H9 (cell line): ENCODE measurements around the gene UTP14A. TPM values are rescaled to one million over a fixed set of nuclear protein-coding genes. Genes with fewer than 3 reads are reported as not detected.
A peak's percentile ranks its signal among the peaks of the same experiment; 100 is the strongest.

ENCODE experiments used
- DNase-seq: peaks from one replicate; pipeline ENCODE4 v3.0.0-alpha.2; 2017
- H2AFZ ChIP-seq: one replicate; pipeline ENCODE4 v1.6.1; 2013; ENCODE audit warnings: mild to moderate bottlenecking, low read length, control low read depth, moderate library complexity
- H2AK5ac ChIP-seq: 2 replicates; pipeline ENCODE4 v1.6.1; 2013; ENCODE audit warnings: low read length, control low read depth, mixed read lengths; ENCODE audit not compliant: insufficient read length
- H2BK120ac ChIP-seq: one replicate; pipeline ENCODE4 v1.6.1; 2013; ENCODE audit warnings: low read depth, mild to moderate bottlenecking, low read length, control low read depth, inconsistent platforms; ENCODE audit not compliant: poor library complexity, severe bottlenecking
- H2BK12ac ChIP-seq: 2 replicates; pipeline ENCODE4 v1.6.1; 2013; ENCODE audit warnings: low read length, control low read depth, mixed read lengths, low read depth; ENCODE audit not compliant: insufficient read length
- H2BK15ac ChIP-seq: 2 replicates; pipeline ENCODE4 v1.6.1; 2013; ENCODE audit warnings: low read depth, low read length, control low read depth
- H2BK20ac ChIP-seq: one replicate; pipeline ENCODE4 v1.6.1; 2013; ENCODE audit warnings: low read depth, mild to moderate bottlenecking, low read length, control low read depth, inconsistent platforms; ENCODE audit not compliant: poor library complexity, severe bottlenecking
- H2BK5ac ChIP-seq: 2 replicates; pipeline ENCODE4 v1.6.1; 2013; ENCODE audit warnings: low read length, control low read depth, mixed read lengths; ENCODE audit not compliant: insufficient read length
- H3K14ac ChIP-seq: 2 replicates; pipeline ENCODE4 v1.6.1; 2013; ENCODE audit warnings: low read length, control low read depth; ENCODE audit not compliant: insufficient read depth
- H3K18ac ChIP-seq: 2 replicates; pipeline ENCODE4 v1.6.1; 2013; ENCODE audit warnings: low read depth, mild to moderate bottlenecking, mixed read lengths, low read length, control low read depth; ENCODE audit not compliant: insufficient read length
- H3K23ac ChIP-seq: 2 replicates; pipeline ENCODE4 v1.6.1; 2013; ENCODE audit warnings: low read length, control low read depth, mixed read lengths, low read depth; ENCODE audit not compliant: insufficient read length
- H3K23me2 ChIP-seq: 2 replicates; pipeline ENCODE4 v1.6.1; 2013; ENCODE audit warnings: low read depth, mild to moderate bottlenecking, mixed read lengths, low read length, control low read depth; ENCODE audit not compliant: insufficient read length, poor library complexity, severe bottlenecking
- H3K27ac ChIP-seq: 2 replicates; pipeline ENCODE4 v1.5.1; 2013; ENCODE audit warnings: low read length, control low read depth, mixed read lengths, low read depth; ENCODE audit not compliant: insufficient read length
- H3K27me3 ChIP-seq: 2 replicates; pipeline ENCODE4 v1.6.1; 2013; ENCODE audit warnings: low read length, control low read depth, inconsistent platforms; ENCODE audit not compliant: insufficient read depth
- H3K4ac ChIP-seq: 2 replicates; pipeline ENCODE4 v1.6.1; 2013; ENCODE audit warnings: low read depth, mild to moderate bottlenecking, control low read depth, inconsistent platforms, low read length, moderate library complexity
- H3K4me1 ChIP-seq: 2 replicates; pipeline ENCODE4 v1.6.1; 2013; ENCODE audit warnings: low read length, control low read depth, inconsistent platforms; ENCODE audit not compliant: insufficient read depth
- H3K4me2 ChIP-seq: 2 replicates; pipeline ENCODE4 v1.6.1; 2013; ENCODE audit warnings: low read length, control low read depth, mixed read lengths; ENCODE audit not compliant: insufficient read length, insufficient read depth
- H3K56ac ChIP-seq: 2 replicates; pipeline ENCODE4 v1.6.1; 2013; ENCODE audit warnings: low read depth, mild to moderate bottlenecking, mixed read lengths, low read length, control low read depth; ENCODE audit not compliant: insufficient read length
- H3K79me1 ChIP-seq: 2 replicates; pipeline ENCODE4 v1.6.1; 2013; ENCODE audit warnings: low read depth, mild to moderate bottlenecking, moderate library complexity, low read length, control low read depth, inconsistent platforms; ENCODE audit not compliant: insufficient read depth, poor library complexity, severe bottlenecking
- H3K79me2 ChIP-seq: 2 replicates; pipeline ENCODE4 v1.6.1; 2013; ENCODE audit warnings: low read length, control low read depth, inconsistent platforms; ENCODE audit not compliant: insufficient read depth
- H3K9ac ChIP-seq: 2 replicates; pipeline ENCODE4 v1.6.1; 2013; ENCODE audit warnings: low read length, control low read depth, mixed read lengths; ENCODE audit not compliant: insufficient read length; ENCODE audit errors: extremely low read depth
- H3K9me3 ChIP-seq: one replicate; pipeline ENCODE4 v1.6.1; 2013; ENCODE audit warnings: low read depth, low read length, inconsistent platforms; ENCODE audit not compliant: control insufficient read depth
- H3T11ph ChIP-seq: one replicate; pipeline ENCODE4 v1.6.1; 2013; ENCODE audit warnings: mild to moderate bottlenecking, low read length, control low read depth, inconsistent platforms
- H4K20me1 ChIP-seq: one replicate; pipeline ENCODE4 v1.6.1; 2013; ENCODE audit not compliant: control insufficient read depth, insufficient read length, insufficient read depth
- H4K5ac ChIP-seq: 2 replicates; pipeline ENCODE4 v1.6.1; 2013; ENCODE audit warnings: low read depth, mild to moderate bottlenecking, mixed read lengths, low read length, control low read depth; ENCODE audit not compliant: insufficient read length
- H4K8ac ChIP-seq: replicated peaks from 2 replicates; pipeline ENCODE4 v1.6.1; 2013; ENCODE audit warnings: low read length, control low read depth, mixed read lengths, low read depth; ENCODE audit not compliant: insufficient read length
- H4K91ac ChIP-seq: 2 replicates; pipeline ENCODE4 v1.6.1; 2013; ENCODE audit warnings: low read depth, mild to moderate bottlenecking, moderate library complexity, mixed read lengths, low read length, control low read depth; ENCODE audit not compliant: insufficient read length
- H3K27ac Mint-ChIP-seq, 3 experiments: 2 replicates in 2 of 3; 3 replicates in 1 of 3; pipeline ENCODE4 v1.8.0; 2020 to 2021; ENCODE audit warnings: mixed read lengths in 3 of 3, mild to moderate bottlenecking in 1 of 3, moderate library complexity in 1 of 3
- H3K27me3 Mint-ChIP-seq: 2 replicates; pipeline ENCODE4 v1.8.0; 2021; ENCODE audit warnings: low read depth, mild to moderate bottlenecking, moderate library complexity, mixed read lengths
- H3K36me3 Mint-ChIP-seq, 3 experiments: 2 replicates in 2 of 3; 3 replicates in 1 of 3; pipeline ENCODE4 v1.8.0; 2020 to 2021; ENCODE audit warnings: low read depth in 3 of 3, mixed read lengths in 3 of 3; ENCODE audit not compliant: insufficient read depth in 1 of 3
- H3K4me1 Mint-ChIP-seq, 2 experiments: 2 replicates each; pipeline ENCODE4 v1.8.0; 2020; ENCODE audit warnings: mixed read lengths in 2 of 2
- H3K4me3 Mint-ChIP-seq, 2 experiments: 2 replicates in 1 of 2; 3 replicates in 1 of 2; pipeline ENCODE4 v1.8.0; 2020 to 2021; ENCODE audit warnings: mild to moderate bottlenecking in 2 of 2, mixed read lengths in 2 of 2, moderate library complexity in 1 of 2
- H3K9me3 Mint-ChIP-seq, 2 experiments: 2 replicates in 1 of 2; 3 replicates in 1 of 2; pipeline ENCODE4 v1.8.0; 2020; ENCODE audit warnings: mild to moderate bottlenecking in 2 of 2, mixed read lengths in 2 of 2, moderate library complexity in 1 of 2
- CTCF ChIP-seq: fragments of 200-600 bp; sonication (generic); conservative IDR thresholded peaks from 3 replicates; pipeline ENCODE4 v1.8.0; 2021; ENCODE audit warnings: antibody characterized with exemption, mild to moderate bottlenecking
- WGBS: extraction: QIAGEN DNeasy Blood & Tissue Kit; methylation state at CpG from one replicate; pipeline ENCODE4 v1.1.7; 2013; ENCODE audit warnings: missing lambda C conversion rate, low lambda C conversion rate, mixed read lengths; ENCODE audit not compliant: insufficient read length; ENCODE audit errors: extremely low coverage; 5-methylcytosine and 5-hydroxymethylcytosine counted together
- total RNA-seq: library from RNA; stranded (reverse); gene quantifications from 2 replicates; pipeline ENCODE4 v1.2.1, GENCODE V29; 2021

UTP14A gene
- total RNA-seq, 1 experiment from 2014 or later, result 37.0 TPM

- Histone ChIP-seq H3K4ac (no peak overlapping the region), H2BK12ac (no peak overlapping the region), H3K23me2 (no peaks in the 10 kb centered on the region), H3K9me3 (peaks cover 26% of the 10 kb centered on the region), H3K4me2 (no peak overlapping the region), H3K9ac (no peak overlapping the region), H4K8ac (no peak overlapping the region), H2BK120ac (no peak overlapping the region), H2BK20ac (no peak overlapping the region), H3K14ac (no peak overlapping the region), H2BK15ac (no peak overlapping the region), H3K23ac (no peak overlapping the region), H2AK5ac (no peak overlapping the region), H3T11ph (no peak overlapping the region), H2BK5ac (no peak overlapping the region), H3K4me1 (no peaks in the 10 kb centered on the region), H3K27ac (no peak overlapping the region), H4K20me1 (no peaks in the 10 kb centered on the region), H3K18ac (no peak overlapping the region), H3K79me2 (no peaks in the 10 kb centered on the region), H4K5ac (no peak overlapping the region), H3K27me3 (no peaks in the 10 kb centered on the region), H4K91ac (no peak overlapping the region), H3K79me1 (no peaks in the 10 kb centered on the region), H2AFZ (no peak overlapping the region), H3K56ac (no peak overlapping the region)
- Mint-ChIP-seq H3K9me3 (peaks cover 0 to 59% of the 10 kb centered on the region in 2 experiments; a peak in 2 of 5 replicates), H3K27me3 (no peaks in the 10 kb centered on the region), H3K4me3 (no peak overlapping the region; a peak in 1 of 5 replicates), H3K36me3 (peaks cover 37 to 77% (median 65%) of the 10 kb centered on the region in 3 experiments; a peak in 6 of 7 replicates), H3K27ac (no peak overlapping the region), H3K4me1 (no peaks in the 10 kb centered on the region)
- peak; percentile 64 for DNase-seq
- no CpG with 5 or more reads among the region's 15 CpGs for WGBS
- TF ChIP-seq CTCF, result peak; percentile 73
Observed at GRCh38 chrX:129925305-129926092, 19.5 kb downstream of the UTP14A start.
